WERI-Rb-1 (cell line): ENCODE results near the gene KCNN3.
"Not testable (repeated sequence)": the region's sequence is repeated elsewhere in the genome, so short reads cannot be mapped to it uniquely, and the experiment has no call there.

Experiments
- DNase-seq: peaks from one replicate; pipeline ENCODE4 v3.0.0-alpha.2; 2020
- H3K27ac ChIP-seq: fragments of 250-450 bp; sonication (Bioruptor Pico); 2 replicates; pipeline ENCODE4 v1.5.1; 2020; ENCODE audit warnings: mild to moderate bottlenecking, moderate library complexity
- H3K27me3 ChIP-seq: fragments of 250-450 bp; sonication (Bioruptor Pico); 2 replicates; pipeline ENCODE4 v1.5.1; 2021; ENCODE audit warnings: mild to moderate bottlenecking, low read depth, moderate library complexity; ENCODE audit not compliant: insufficient read depth, severe bottlenecking
- H3K36me3 ChIP-seq: fragments of 250-450 bp; sonication (Bioruptor Pico); 2 replicates; pipeline ENCODE4 v1.5.1; 2020; ENCODE audit warnings: mild to moderate bottlenecking, moderate library complexity
- H3K4me3 ChIP-seq: 2 replicates; pipeline ENCODE4 v1.5.1; 2011; ENCODE audit warnings: low read depth, mild to moderate bottlenecking, control low read depth, low read length
- H3K9me3 ChIP-seq: fragments of 250-450 bp; sonication (Bioruptor Pico); 2 replicates; pipeline ENCODE4 v1.5.1; 2021; ENCODE audit warnings: mild to moderate bottlenecking, moderate library complexity; ENCODE audit not compliant: severe bottlenecking
- TF ChIP-seq, protein P1 (sequence below): IDR thresholded peaks from 2 replicates; pipeline ENCODE4 v1.5.1; 2011; ENCODE audit warnings: low read depth, mild to moderate bottlenecking, control low read depth, inconsistent platforms, low read length

Gene KCNN3

DNA sequence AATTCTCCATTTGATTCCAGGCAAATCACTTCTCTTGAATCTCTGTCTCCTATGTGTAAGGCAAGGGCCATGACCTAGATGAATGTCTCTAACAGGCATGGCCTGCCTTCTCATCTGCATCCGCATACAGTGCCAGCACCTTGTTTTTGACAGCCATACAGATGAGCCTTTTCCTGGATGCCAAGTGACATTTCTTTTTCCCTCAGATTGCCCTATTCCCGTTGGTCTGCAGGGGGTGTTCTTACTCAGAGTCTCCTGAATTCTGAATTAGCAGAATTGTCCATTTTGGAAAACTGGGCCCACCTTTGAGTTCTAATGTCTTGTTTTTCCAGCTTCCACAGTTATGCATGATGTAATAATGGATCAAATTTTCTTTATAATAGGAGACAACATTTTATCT, 174.1 kb downstream of the KCNN3 start:
- no peak for DNase-seq
- TF ChIP-seq, protein P1, sequence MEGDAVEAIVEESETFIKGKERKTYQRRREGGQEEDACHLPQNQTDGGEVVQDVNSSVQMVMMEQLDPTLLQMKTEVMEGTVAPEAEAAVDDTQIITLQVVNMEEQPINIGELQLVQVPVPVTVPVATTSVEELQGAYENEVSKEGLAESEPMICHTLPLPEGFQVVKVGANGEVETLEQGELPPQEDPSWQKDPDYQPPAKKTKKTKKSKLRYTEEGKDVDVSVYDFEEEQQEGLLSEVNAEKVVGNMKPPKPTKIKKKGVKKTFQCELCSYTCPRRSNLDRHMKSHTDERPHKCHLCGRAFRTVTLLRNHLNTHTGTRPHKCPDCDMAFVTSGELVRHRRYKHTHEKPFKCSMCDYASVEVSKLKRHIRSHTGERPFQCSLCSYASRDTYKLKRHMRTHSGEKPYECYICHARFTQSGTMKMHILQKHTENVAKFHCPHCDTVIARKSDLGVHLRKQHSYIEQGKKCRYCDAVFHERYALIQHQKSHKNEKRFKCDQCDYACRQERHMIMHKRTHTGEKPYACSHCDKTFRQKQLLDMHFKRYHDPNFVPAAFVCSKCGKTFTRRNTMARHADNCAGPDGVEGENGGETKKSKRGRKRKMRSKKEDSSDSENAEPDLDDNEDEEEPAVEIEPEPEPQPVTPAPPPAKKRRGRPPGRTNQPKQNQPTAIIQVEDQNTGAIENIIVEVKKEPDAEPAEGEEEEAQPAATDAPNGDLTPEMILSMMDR = peak; percentile 57
- Histone ChIP-seq H3K27me3 (peaks cover 89% of the 10 kb centered on the region), H3K4me3 (no peak overlapping the region), H3K9me3 (no peaks in the 10 kb centered on the region), H3K36me3 (no peaks in the 10 kb centered on the region), H3K27ac (no peak overlapping the region)

DNA sequence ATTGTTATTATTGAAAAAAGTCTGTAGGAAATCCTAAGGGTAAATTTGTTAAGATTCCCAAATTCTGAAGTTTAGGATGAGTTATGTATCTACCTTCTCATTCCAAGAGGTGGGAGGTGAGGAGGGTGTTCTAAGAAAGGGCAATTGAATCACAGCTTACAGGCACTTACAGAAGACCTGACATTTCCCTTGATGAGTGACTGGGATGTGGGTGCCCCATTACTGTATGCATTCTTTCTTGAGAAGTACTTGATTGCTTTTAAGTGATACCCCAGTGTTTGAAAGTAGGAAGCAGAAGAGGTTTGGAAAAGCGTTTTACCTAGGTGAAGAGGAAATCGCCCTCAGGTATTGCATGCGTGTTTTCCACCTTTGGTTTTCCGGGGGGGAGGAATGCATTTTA, 175.1 kb downstream of the KCNN3 start:
- Histone ChIP-seq H3K27me3 (peaks cover 83% of the 10 kb centered on the region), H3K9me3 (no peaks in the 10 kb centered on the region), H3K27ac (no peak overlapping the region), H3K4me3 (no peak overlapping the region), H3K36me3 (no peaks in the 10 kb centered on the region)
- no peak for DNase-seq
- TF ChIP-seq, protein P1 = no peak

DNA sequence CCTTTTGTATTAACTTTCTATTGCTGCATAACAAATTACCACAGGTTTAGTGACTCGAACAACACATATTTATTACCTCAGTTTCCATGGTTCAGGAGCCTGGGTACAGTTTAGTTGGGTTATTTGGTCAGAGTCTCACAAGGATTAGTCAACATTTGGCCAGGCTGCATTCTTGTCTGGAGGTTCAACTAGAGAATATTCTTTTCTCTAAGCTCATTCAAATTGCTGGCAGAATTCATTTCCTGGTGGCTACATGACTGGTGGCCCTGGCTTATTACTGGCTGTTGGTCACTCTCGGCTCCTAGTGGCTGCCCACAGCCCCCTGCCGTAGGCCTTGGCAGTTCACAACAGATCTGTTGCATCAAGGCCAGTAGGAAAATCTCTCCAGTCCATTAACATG, 181.0 kb downstream of the KCNN3 start:
- peaks cover 82% of the 10 kb centered on the region for H3K27me3 ChIP-seq
- TF ChIP-seq, protein P1 = no peak

DNA sequence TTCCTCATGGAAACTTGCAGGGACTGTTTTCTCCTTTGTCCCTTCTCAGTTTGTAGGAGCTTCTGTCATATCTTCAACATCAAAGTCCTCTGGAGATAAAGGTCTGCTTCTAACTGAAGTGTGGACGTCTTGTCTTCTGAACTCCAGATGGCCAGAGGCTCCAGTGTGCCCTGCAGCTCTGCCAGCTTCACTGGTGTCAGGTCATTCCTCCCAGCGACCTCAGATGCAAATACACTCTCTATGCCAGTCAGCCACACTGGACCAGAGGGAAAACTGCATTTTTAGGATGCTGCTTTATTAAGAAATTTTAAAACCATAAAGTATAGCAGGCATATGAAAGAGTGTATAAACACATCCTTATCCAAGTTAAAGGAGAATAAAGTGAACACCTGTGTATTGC, 183.6 kb downstream of the KCNN3 start:
- TF ChIP-seq, protein P1 = no peak
- H3K4me3 ChIP-seq = no peak overlapping the region
- H3K27ac ChIP-seq = no peak overlapping the region
- H3K36me3 ChIP-seq = no peaks in the 10 kb centered on the region
- DNase-seq = no peak
- no peaks in the 10 kb centered on the region for H3K9me3 ChIP-seq
- H3K27me3 ChIP-seq = peaks cover 86% of the 10 kb centered on the region

More for the DNA sequence above, 181.0 kb downstream of the KCNN3 start:
- no peaks in the 10 kb centered on the region for H3K36me3 ChIP-seq
- no peak overlapping the region for H3K4me3 ChIP-seq
- H3K9me3 ChIP-seq = no peaks in the 10 kb centered on the region
- no peak for DNase-seq
- H3K27ac ChIP-seq = no peak overlapping the region

DNA sequence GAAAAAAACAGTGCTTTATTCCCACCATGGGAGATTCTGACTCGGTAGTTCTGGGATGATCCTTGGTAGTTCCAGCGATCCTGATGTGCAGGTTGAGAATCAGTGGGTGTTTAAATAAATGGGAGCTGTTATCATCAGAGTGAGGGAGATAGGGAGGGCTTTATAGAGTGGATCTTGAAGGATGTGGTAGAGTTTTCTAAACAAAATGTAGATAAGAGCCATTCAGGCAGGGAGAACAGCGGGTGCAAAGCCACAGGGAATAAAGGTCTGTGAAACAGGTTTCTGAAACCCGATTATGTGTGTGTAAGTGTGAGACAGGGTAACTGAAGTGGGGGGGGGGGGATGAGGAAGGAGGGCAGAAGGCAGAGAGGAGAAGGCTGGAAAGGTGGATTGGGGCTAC, 186.3 kb downstream of the KCNN3 start:
- TF ChIP-seq, protein P1 = no peak
- H3K27me3 ChIP-seq = peaks cover 91% of the 10 kb centered on the region
- no peaks in the 10 kb centered on the region for H3K36me3 ChIP-seq
- peaks cover 10% of the 10 kb centered on the region for H3K9me3 ChIP-seq
- H3K27ac ChIP-seq = no peak overlapping the region
- no peak overlapping the region for H3K4me3 ChIP-seq
- no peak for DNase-seq

DNA sequence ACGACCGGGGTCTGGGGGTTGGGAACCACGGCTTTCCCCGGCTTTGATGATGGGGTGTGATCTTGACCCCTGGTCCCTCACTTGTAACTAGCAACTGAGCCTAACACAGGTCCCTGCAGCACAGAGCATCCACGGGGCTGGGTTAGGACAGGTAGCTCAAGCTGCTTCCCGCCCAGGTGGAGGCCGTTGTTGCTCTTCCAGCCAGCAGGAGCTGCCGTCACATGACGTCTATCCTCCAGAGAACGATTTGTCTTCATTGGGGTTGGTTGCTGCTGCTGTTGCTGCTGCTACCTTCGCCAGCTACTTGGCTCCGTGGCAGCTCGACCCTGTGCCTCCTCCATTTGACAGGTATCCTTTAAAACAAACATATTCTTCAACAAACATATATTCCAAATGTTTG, 187.8 kb downstream of the KCNN3 start:
- no peak overlapping the region for H3K27ac ChIP-seq
- TF ChIP-seq, protein P1 = peak; percentile 28

DNA sequence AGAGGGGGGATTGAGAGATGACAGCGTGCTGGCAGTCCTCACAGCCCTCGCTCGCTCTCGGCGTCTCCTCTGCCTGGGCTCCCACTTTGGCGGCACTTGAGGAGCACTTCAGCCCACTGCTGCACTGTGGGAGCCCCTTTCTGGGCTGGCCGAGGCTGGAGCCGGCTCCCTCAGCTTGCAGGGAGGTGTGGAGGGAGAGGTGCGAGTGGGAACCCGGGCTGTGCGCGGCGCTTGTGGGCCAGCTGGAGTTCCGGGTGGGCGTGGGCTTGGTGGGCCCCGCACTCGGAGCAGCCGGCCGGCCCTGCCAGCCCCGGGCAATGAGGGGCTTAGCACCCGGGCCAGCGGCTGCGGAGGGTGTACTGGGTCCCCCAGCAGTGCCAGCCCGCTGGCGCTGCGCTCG, 192.2 kb downstream of the KCNN3 start:
- Histone ChIP-seq H3K9me3 (peaks cover 26% of the 10 kb centered on the region), H3K27me3 (peaks cover 37% of the 10 kb centered on the region)
- not testable (repeated sequence) for DNase-seq, H3K36me3 ChIP-seq, H3K27ac ChIP-seq, H3K4me3 ChIP-seq

More for the DNA sequence above, 187.8 kb downstream of the KCNN3 start:
- H3K27me3 ChIP-seq = peaks cover 78% of the 10 kb centered on the region
- H3K4me3 ChIP-seq = no peak overlapping the region
- DNase-seq = no peak
- H3K36me3 ChIP-seq = no peaks in the 10 kb centered on the region
- peaks cover 23% of the 10 kb centered on the region for H3K9me3 ChIP-seq

DNA sequence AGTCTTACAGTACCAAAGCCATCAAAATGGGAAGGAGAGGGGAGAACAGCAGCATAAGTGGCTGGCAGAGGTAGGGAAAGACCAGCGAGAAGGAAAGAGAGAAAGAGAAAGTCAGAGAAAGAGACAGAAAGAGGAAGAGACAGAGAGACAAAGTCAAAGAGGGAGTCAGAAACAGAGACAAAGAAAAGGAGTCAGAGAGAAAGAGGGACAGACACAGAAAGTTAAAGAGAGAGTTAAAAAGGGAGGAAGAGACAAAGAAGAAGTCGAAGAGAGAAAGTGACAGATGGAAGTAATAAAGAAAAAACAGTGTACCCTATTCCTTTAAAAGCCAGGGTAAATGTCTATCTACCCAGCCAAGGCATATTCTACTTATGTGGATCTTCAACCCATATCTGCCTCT, 193.2 kb downstream of the KCNN3 start:
- not testable (repeated sequence) for H3K36me3 ChIP-seq, H3K4me3 ChIP-seq, H3K27ac ChIP-seq, DNase-seq
- peaks cover 26% of the 10 kb centered on the region for H3K9me3 ChIP-seq
- H3K27me3 ChIP-seq = peaks cover 27% of the 10 kb centered on the region

DNA sequence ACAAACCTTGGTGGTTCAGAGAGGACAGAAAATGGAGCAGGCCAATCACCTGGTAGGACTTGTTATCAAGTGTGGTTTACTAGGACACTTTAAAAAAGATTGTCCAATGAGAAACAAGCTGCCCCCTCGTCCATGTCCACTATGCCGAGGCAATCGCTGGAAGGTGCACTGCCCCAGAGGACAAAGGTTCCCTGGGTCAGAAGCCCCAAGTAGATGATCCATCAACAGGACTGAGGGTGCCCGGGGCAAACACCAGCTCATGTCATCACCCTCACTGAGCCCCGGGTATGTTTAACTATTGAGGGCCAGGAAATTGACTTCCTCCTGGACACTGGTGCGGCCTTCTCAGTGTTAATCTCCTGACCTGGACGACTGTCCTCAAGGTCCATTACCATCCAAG, 195.6 kb downstream of the KCNN3 start:
- not testable (repeated sequence) for H3K27ac ChIP-seq, H3K27me3 ChIP-seq, H3K4me3 ChIP-seq, DNase-seq, H3K36me3 ChIP-seq
- peaks cover 20% of the 10 kb centered on the region for H3K9me3 ChIP-seq
